ENCODE measurements around the gene FBXL5. TPM values are rescaled to one million over a fixed set of nuclear protein-coding genes. Genes with fewer than 3 reads are reported as not detected.

The FBXL5 gene
- total and polyA plus RNA-seq, 4 donors, result 45.9 to 138 (median 87.8) TPM

- Histone ChIP-seq H3K36me3 (ENCODE audit: control insufficient read depth in 4 of 4, insufficient read depth in 4 of 4, low read length in 4 of 4) (peaks cover 0 to 18% (median 10%) of the 10 kb centered on the region in 4 donors), H3K4me1 (ENCODE audit: control insufficient read depth in 5 of 5, insufficient read depth in 5 of 5, low read length in 5 of 5) (no peaks in the 10 kb centered on the region), H3K27ac (ENCODE audit: low read depth in 1 of 2, low read length in 1 of 2) (no peak overlapping the region), H3K27me3 (ENCODE audit: control insufficient read depth in 3 of 3, insufficient read depth in 3 of 3, low read length in 2 of 3) (no peaks in the 10 kb centered on the region), H3K9ac (ENCODE audit: insufficient read depth in 1 of 2, low read length in 2 of 2) (no peak overlapping the region), H3K4me3 (no peak overlapping the region), H3K9me3 (ENCODE audit: control insufficient read depth in 4 of 4, insufficient read depth in 3 of 4, low read length in 3 of 4) (no peaks in the 10 kb centered on the region)
- DNase-seq, result no peak
- TF ChIP-seq, protein P1, sequence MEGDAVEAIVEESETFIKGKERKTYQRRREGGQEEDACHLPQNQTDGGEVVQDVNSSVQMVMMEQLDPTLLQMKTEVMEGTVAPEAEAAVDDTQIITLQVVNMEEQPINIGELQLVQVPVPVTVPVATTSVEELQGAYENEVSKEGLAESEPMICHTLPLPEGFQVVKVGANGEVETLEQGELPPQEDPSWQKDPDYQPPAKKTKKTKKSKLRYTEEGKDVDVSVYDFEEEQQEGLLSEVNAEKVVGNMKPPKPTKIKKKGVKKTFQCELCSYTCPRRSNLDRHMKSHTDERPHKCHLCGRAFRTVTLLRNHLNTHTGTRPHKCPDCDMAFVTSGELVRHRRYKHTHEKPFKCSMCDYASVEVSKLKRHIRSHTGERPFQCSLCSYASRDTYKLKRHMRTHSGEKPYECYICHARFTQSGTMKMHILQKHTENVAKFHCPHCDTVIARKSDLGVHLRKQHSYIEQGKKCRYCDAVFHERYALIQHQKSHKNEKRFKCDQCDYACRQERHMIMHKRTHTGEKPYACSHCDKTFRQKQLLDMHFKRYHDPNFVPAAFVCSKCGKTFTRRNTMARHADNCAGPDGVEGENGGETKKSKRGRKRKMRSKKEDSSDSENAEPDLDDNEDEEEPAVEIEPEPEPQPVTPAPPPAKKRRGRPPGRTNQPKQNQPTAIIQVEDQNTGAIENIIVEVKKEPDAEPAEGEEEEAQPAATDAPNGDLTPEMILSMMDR (IDR thresholded peaks at IDR 0.05; ENCODE audit: control extremely low read depth, extremely low read depth), result no peak
- 95 to 96% methylated on average over 2 of the region's 2 CpGs for WGBS, 2 donors
- ATAC-seq (ENCODE audit: insufficient read depth, low FRiP score), result no peak
These were observed 43.0 kb downstream of the FBXL5 start for GRCh38 chr4:15612136-15612535.

DNA sequence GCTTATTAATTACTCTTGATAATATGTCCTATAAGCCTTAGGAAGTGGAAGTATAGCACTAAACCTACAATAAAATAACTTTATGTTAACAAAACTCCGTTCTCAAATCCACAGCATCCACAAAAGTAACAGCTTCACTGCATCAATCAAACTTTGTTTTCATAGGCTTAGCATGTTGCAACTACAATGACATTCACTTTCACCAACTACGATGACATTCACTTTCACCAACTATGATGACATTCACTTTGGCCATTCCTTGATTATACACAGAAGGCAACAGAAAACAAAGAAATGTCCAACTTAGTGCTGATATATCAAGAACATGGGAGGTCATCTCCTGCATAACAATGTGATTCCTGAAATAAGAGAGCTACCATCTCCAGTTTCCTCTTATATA, 44.3 kb downstream of the FBXL5 start:
- TF ChIP-seq, protein P1 (IDR thresholded peaks at IDR 0.05; ENCODE audit: control extremely low read depth, extremely low read depth), result no peak
- WGBS, 2 donors, result 61 to 75% methylated on average over 2 of the region's 2 CpGs
- Histone ChIP-seq H3K4me1 (ENCODE audit: control insufficient read depth in 5 of 5, insufficient read depth in 5 of 5, low read length in 5 of 5) (no peaks in the 10 kb centered on the region), H3K9me3 (ENCODE audit: control insufficient read depth in 4 of 4, insufficient read depth in 3 of 4, low read length in 3 of 4) (no peaks in the 10 kb centered on the region), H3K9ac (ENCODE audit: insufficient read depth in 1 of 2, low read length in 2 of 2) (no peak overlapping the region), H3K27ac (ENCODE audit: low read depth in 1 of 2, low read length in 1 of 2) (no peak overlapping the region), H3K4me3 (no peak overlapping the region), H3K27me3 (ENCODE audit: control insufficient read depth in 3 of 3, insufficient read depth in 3 of 3, low read length in 2 of 3) (no peaks in the 10 kb centered on the region), H3K36me3 (ENCODE audit: control insufficient read depth in 4 of 4, insufficient read depth in 4 of 4, low read length in 4 of 4) (peaks cover 0 to 18% (median 8%) of the 10 kb centered on the region in 4 donors)
- no peak for DNase-seq
- ATAC-seq (ENCODE audit: insufficient read depth, low FRiP score), result no peak

DNA sequence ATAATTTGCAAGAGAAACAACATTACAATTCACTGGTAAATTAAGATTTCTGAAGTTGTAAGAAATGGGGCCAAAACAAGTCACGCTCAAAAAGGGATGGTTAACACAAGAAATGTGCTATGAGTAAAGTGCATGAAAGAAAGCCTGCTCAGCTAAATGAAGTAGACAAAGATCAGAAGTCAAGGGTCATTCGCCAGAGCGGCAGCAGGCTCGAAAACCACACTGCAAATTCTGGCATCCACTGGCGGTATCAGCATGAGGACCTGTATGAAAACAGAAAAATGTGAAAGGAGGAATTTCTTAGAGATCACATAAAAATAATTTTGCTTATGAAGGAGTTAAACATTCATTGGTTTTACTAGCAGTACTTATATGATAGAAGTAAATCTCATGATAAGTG, 49.6 kb downstream of the FBXL5 start:
- Histone ChIP-seq H3K4me3 (no peak overlapping the region), H3K9me3 (ENCODE audit: control insufficient read depth in 4 of 4, insufficient read depth in 3 of 4, low read length in 3 of 4) (peaks cover 0 to 6% (median 1%) of the 10 kb centered on the region in 4 donors), H3K27ac (ENCODE audit: low read depth in 1 of 2, low read length in 1 of 2) (no peak overlapping the region), H3K4me1 (ENCODE audit: control insufficient read depth in 5 of 5, insufficient read depth in 5 of 5, low read length in 5 of 5) (no peaks in the 10 kb centered on the region), H3K9ac (ENCODE audit: insufficient read depth in 1 of 2, low read length in 2 of 2) (no peak overlapping the region), H3K36me3 (ENCODE audit: control insufficient read depth in 4 of 4, insufficient read depth in 4 of 4, low read length in 4 of 4) (peaks cover 6 to 40% (median 15%) of the 10 kb centered on the region in 4 donors), H3K27me3 (ENCODE audit: control insufficient read depth in 3 of 3, insufficient read depth in 3 of 3, low read length in 2 of 3) (no peaks in the 10 kb centered on the region)
- DNase-seq, result no peak
- ATAC-seq (ENCODE audit: insufficient read depth, low FRiP score), result no peak
- WGBS, 2 donors, result 94 to 100% methylated on average over 5 of the region's 5 CpGs
- TF ChIP-seq, protein P1 (IDR thresholded peaks at IDR 0.05; ENCODE audit: control extremely low read depth, extremely low read depth), result no peak

DNA sequence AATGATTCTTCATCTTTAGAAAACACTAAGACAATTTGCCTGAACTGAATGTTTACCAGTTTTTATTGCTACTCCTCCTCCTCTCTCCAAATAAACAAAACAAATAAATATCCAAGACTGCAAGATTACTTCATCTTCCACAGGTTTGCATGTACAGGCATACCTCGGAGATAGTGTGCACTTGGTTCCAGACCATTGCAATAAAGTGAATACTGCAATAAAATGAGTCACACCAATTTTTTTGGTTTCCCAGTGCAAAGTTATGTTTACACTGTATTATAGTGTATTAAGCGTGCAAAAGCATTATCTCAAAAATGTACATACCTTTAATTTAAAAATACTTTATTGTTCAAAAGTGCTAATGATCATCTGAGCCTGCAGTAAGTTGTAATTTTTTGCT, 53.3 kb downstream of the FBXL5 start:
- DNase-seq, result no peak
- Histone ChIP-seq H3K36me3 (ENCODE audit: control insufficient read depth in 4 of 4, insufficient read depth in 4 of 4, low read length in 4 of 4) (peaks cover 9 to 53% (median 21%) of the 10 kb centered on the region in 4 donors), H3K27ac (ENCODE audit: low read depth in 1 of 2, low read length in 1 of 2) (no peak overlapping the region), H3K4me1 (ENCODE audit: control insufficient read depth in 5 of 5, insufficient read depth in 5 of 5, low read length in 5 of 5) (no peaks in the 10 kb centered on the region), H3K9me3 (ENCODE audit: control insufficient read depth in 4 of 4, insufficient read depth in 3 of 4, low read length in 3 of 4) (peaks cover 0 to 6% (median 1%) of the 10 kb centered on the region in 4 donors), H3K9ac (ENCODE audit: insufficient read depth in 1 of 2, low read length in 2 of 2) (no peak overlapping the region), H3K4me3 (no peak overlapping the region), H3K27me3 (ENCODE audit: control insufficient read depth in 3 of 3, insufficient read depth in 3 of 3, low read length in 2 of 3) (no peaks in the 10 kb centered on the region)
- ATAC-seq (ENCODE audit: insufficient read depth, low FRiP score), result no peak
- TF ChIP-seq, protein P1 (IDR thresholded peaks at IDR 0.05; ENCODE audit: control extremely low read depth, extremely low read depth), result no peak
- WGBS, 2 donors, result 94 to 100% methylated on average over 2 of the region's 2 CpGs
